B cell (primary cell): Measurements from ENCODE around the gene CARD10. TPM values are rescaled to one million over a fixed set of nuclear protein-coding genes. Genes with fewer than 3 reads are reported as not detected.
A peak's percentile ranks its signal among the peaks of the same experiment; 100 is the strongest.

Experiments used
- ATAC-seq: fragments of 200-7000 bp; cut with Tn5 transposase; one replicate; pipeline ENCODE4 v1.10.0; 2021; ENCODE audit warnings: low read depth, mild to moderate bottlenecking, moderate number of reproducible peaks, moderate library complexity
- CTCF ChIA-PET: fragments of 350-600 bp; sonication (Branson Sonifier 250); formaldehyde crosslinking; loops from one replicate; lab custom pipeline; 2021; ENCODE audit warnings: antibody characterized with exemption, inconsistent platforms; lab: Charles Lee
- POLR2A ChIA-PET: fragments of 350-600 bp; sonication (Branson Sonifier 250); formaldehyde crosslinking; loops from one replicate; lab custom pipeline; 2021; ENCODE audit warnings: antibody characterized with exemption; lab: Charles Lee
- DNase-seq: peaks from one replicate; pipeline ENCODE4 v3.0.0; 2013
- H2AFZ ChIP-seq: 2 replicates; pipeline ENCODE4 v1.6.1; 2012; ENCODE audit warnings: mild to moderate bottlenecking, low read depth, low read length; ENCODE audit not compliant: insufficient read depth, poor library complexity, severe bottlenecking
- H3K27ac ChIP-seq, 2 donors: 1 replicate in 1 of 2; 2 replicates in 1 of 2; pipeline ENCODE4 v1.5.1; 2012 to 2013; ENCODE audit warnings: low read length in 2 of 2, mild to moderate bottlenecking in 2 of 2, moderate library complexity in 1 of 2
- H3K27me3 ChIP-seq, 4 experiments: fragments of 200-600 bp in 1 of 4; sonication (generic) in 1 of 4; replicated peaks in 1 of 4; 1 replicate in 2 of 4; 2 replicates in 2 of 4; pipeline versions ENCODE4 v1.6.1 to v1.7.0; 2013 to 2016; ENCODE audit warnings: low read length in 3 of 4, mild to moderate bottlenecking in 2 of 4, mixed read lengths in 1 of 4, moderate library complexity in 1 of 4; ENCODE audit not compliant: insufficient read depth in 4 of 4, control insufficient read depth in 3 of 4; ENCODE audit errors: control extremely low read depth in 1 of 4
- H3K36me3 ChIP-seq, 2 experiments: replicated peaks in 1 of 2; 1 replicate in 1 of 2; 2 replicates in 1 of 2; pipeline versions ENCODE4 v1.6.1 to v1.7.1; 2013; ENCODE audit warnings: low read length in 1 of 2; ENCODE audit not compliant: insufficient read depth in 2 of 2, control insufficient read depth in 1 of 2; ENCODE audit errors: control extremely low read depth in 1 of 2, extremely low read depth in 1 of 2
- H3K4me1 ChIP-seq, 2 donors: fragments of 200-600 bp in 1 of 2; sonication (generic) in 1 of 2; 1 replicate in 1 of 2; 2 replicates in 1 of 2; pipeline versions ENCODE4 v1.5.1 to v1.6.1; 2013 to 2017; ENCODE audit warnings: low read length in 2 of 2; ENCODE audit not compliant: control insufficient read depth in 2 of 2, insufficient read depth in 2 of 2
- H3K4me2 ChIP-seq: replicated peaks from 2 replicates; pipeline ENCODE3; 2012; ENCODE audit warnings: mild to moderate bottlenecking, low read depth, low read length; ENCODE audit not compliant: poor library complexity, severe bottlenecking
- H3K4me3 ChIP-seq, 5 experiments: fragments of 200-600 bp in 1 of 5; sonication (generic) in 1 of 5; 1 replicate in 3 of 5; 2 replicates in 2 of 5; pipeline versions ENCODE4 v1.5.1 to v1.7.0; 2011 to 2016; ENCODE audit warnings: low read length in 4 of 5, mild to moderate bottlenecking in 4 of 5, low read depth in 2 of 5, control low read depth in 1 of 5, moderate library complexity in 1 of 5; ENCODE audit not compliant: insufficient read depth in 1 of 5; ENCODE audit errors: control extremely low read depth in 1 of 5, extremely low read depth in 1 of 5
- H3K79me2 ChIP-seq: fragments of 200-600 bp; sonication (generic); one replicate; pipeline ENCODE4 v1.6.0; 2016; ENCODE audit warnings: low read length; ENCODE audit not compliant: control insufficient read depth, insufficient read depth
- H3K9ac ChIP-seq: fragments of 200-600 bp; sonication (generic); 2 replicates; pipeline ENCODE4 v1.6.1; 2017; ENCODE audit warnings: mild to moderate bottlenecking, low read length, moderate library complexity
- H3K9me3 ChIP-seq, 3 donors: one replicate each; pipeline versions ENCODE4 v1.6.1 to v1.7.1; 2013; ENCODE audit warnings: low read length in 2 of 3; ENCODE audit not compliant: control insufficient read depth in 2 of 3, insufficient read depth in 1 of 3; ENCODE audit errors: control extremely low read depth in 1 of 3
- H4K20me1 ChIP-seq: 2 replicates; pipeline ENCODE4 v1.6.0; 2012; ENCODE audit warnings: mild to moderate bottlenecking, low read length; ENCODE audit not compliant: insufficient read depth, control insufficient read depth, poor library complexity, severe bottlenecking
- H3K27ac Mint-ChIP-seq: one replicate; pipeline ENCODE4 v1.8.0; 2021; ENCODE audit warnings: mixed read lengths
- H3K27me3 Mint-ChIP-seq: one replicate; pipeline ENCODE4 v1.8.0; 2021; ENCODE audit warnings: mixed read lengths
- H3K4me1 Mint-ChIP-seq: one replicate; pipeline ENCODE4 v1.8.0; 2021; ENCODE audit warnings: mixed read lengths
- H3K4me3 Mint-ChIP-seq: one replicate; pipeline ENCODE4 v1.8.0; 2021; ENCODE audit warnings: mixed read lengths
- H3K9me3 Mint-ChIP-seq: one replicate; pipeline ENCODE4 v1.8.0; 2022; ENCODE audit warnings: mixed read lengths; ENCODE audit not compliant: insufficient read depth
- EZH2 ChIP-seq: IDR thresholded peaks from 2 replicates; pipeline ENCODE4 v1.6.1; 2012; ENCODE audit warnings: borderline replicate concordance, low read depth, mild to moderate bottlenecking, moderate library complexity, low read length; ENCODE audit not compliant: insufficient read depth, poor library complexity, severe bottlenecking
- WGBS: methylation state at CpG from one replicate; pipeline ENCODE4 v1.1.5; 2013; ENCODE audit warnings: missing lambda C conversion rate; ENCODE audit not compliant: insufficient coverage; 5-methylcytosine and 5-hydroxymethylcytosine counted together
- intact Hi-C: fragments of 100-400 bp; cut with micrococcal nuclease; formaldehyde crosslinking; loops from one replicate; pipeline ENCODE4 v1.10.0; 2022
- polyA plus RNA-seq: library from polyadenylated mRNA; depleted of rRNA; stranded (reverse); fragments of >200 nt; gene quantifications from 2 replicates; pipeline ENCODE4 v1.2.3, GENCODE V29; 2012
- total RNA-seq, 2 donors: library from RNA; stranded (reverse); fragments of 120-200 nt in 1 of 2; gene quantifications; 1 replicate in 1 of 2; 2 replicates in 1 of 2; pipeline versions ENCODE4 v1.2.3 to v1.2.4, GENCODE V29; 2013 to 2022
- TF ChIP-seq, protein P1 (sequence below): fragments of 200-600 bp; IDR thresholded peaks from one replicate; pipeline ENCODE4 v1.8.0; 2022; ENCODE audit warnings: antibody characterized with exemption, mild to moderate bottlenecking

Gene CARD10
- total and polyA plus RNA-seq, 2 donors (not counting 1 experiment from before 2014, with no cell fraction given), result not detected

DNA sequence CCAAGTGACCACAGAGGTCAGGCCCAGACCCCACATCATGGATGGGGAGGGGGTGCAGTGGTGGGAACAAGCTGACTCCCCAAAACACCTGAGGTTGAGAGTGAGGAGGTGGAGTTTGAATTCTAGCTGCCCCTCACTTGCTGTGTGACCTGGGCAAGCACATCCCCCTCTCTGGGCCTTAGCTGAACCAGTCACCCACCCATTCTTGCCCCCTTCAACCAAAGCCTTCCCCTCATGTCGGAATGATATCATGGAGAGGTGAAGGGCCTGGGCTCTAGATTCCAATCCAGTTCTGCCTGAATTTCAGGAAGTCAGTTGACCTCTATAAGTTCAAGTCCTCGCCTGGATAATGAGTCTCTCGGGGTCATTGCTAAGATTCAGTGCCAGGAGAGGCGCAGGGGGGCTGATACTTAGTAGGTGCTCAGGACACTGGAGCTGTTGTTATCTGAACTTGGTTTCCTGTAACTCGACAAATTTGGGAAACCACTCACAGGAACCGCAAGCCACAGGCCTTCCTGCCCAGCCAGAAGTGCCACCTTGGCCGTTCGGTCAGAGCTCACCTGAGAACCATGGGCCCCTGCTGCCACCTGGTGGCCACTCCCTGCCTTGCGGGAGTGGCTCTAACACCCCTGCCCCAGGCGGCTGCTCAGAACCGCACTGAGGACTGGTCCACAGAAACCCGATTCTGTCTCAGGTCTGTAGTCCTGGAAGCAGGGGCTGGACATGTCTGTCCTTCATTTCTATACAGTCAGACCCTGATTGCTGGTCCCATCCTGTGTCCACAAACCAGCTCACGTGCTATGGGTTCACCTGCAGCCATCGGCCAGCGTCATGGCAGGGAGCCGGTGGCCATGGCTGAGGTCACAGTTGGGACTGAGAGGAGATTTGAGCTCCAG, 47.9 kb upstream of the CARD10 start:
- peak overlapping the region in 2 of 5 experiments; percentile 4 to 40 for H3K4me3 ChIP-seq
- H3K27ac Mint-ChIP-seq, result peak overlapping the region; percentile 68
- TF ChIP-seq EZH2, result no peak
- TF ChIP-seq, protein P1, sequence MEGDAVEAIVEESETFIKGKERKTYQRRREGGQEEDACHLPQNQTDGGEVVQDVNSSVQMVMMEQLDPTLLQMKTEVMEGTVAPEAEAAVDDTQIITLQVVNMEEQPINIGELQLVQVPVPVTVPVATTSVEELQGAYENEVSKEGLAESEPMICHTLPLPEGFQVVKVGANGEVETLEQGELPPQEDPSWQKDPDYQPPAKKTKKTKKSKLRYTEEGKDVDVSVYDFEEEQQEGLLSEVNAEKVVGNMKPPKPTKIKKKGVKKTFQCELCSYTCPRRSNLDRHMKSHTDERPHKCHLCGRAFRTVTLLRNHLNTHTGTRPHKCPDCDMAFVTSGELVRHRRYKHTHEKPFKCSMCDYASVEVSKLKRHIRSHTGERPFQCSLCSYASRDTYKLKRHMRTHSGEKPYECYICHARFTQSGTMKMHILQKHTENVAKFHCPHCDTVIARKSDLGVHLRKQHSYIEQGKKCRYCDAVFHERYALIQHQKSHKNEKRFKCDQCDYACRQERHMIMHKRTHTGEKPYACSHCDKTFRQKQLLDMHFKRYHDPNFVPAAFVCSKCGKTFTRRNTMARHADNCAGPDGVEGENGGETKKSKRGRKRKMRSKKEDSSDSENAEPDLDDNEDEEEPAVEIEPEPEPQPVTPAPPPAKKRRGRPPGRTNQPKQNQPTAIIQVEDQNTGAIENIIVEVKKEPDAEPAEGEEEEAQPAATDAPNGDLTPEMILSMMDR, result peak; percentile 95
- H4K20me1 ChIP-seq, result no peaks in the 10 kb centered on the region
- peaks cover 22% of the 10 kb centered on the region for H3K4me1 Mint-ChIP-seq
- H2AFZ ChIP-seq, result peak overlapping the region; percentile 77
- peaks cover 30% of the 10 kb centered on the region for H3K27me3 Mint-ChIP-seq
- H3K36me3 ChIP-seq, result no peaks in the 10 kb centered on the region
- peak overlapping the region; percentile 74 for H3K4me3 Mint-ChIP-seq
- CTCF ChIA-PET, result interaction anchor here (0.6 to 7.0 kb wide), 46 partner anchors 10 to 1015 kb away, joined by 3 to 278 read pairs (median 5); partner anchors contain the start of genes CYTH4, LGALS2, MFNG and NOL12
- peak overlapping the region; percentile 25 to 44 for H3K27ac ChIP-seq
- H3K9me3 ChIP-seq, result peaks cover 0 to 9% (median 0%) of the 10 kb centered on the region in 3 donors
- H3K79me2 ChIP-seq, result no peaks in the 10 kb centered on the region
- peak overlapping the region; percentile 80 for H3K4me2 ChIP-seq
- ATAC-seq (peak; percentile 93), DNase-seq (peak; percentile 91)
- POLR2A ChIA-PET, result interaction anchor here (1.0 to 1.1 kb wide), 3 partner anchors 29 to 41 kb away, joined by 3 to 4 read pairs (median 4); partner anchors contain the start of gene GGA1
- H3K4me1 ChIP-seq, result peaks cover 22 to 27% of the 10 kb centered on the region in 2 donors
- H3K9me3 Mint-ChIP-seq, result no peaks in the 10 kb centered on the region
- peak overlapping the region; percentile 19 for H3K9ac ChIP-seq
- H3K27me3 ChIP-seq, result peaks cover 0 to 22% (median 8%) of the 10 kb centered on the region in 4 experiments
- WGBS, result 26% methylated on average over 15 of the region's 16 CpGs
- intact Hi-C loops, result loop anchor here (1.0 kb wide), 5 partner anchors 29 to 300 kb away; partner anchors contain the start of gene MFNG
